ENCODE measurements around the gene ZCCHC10.

Gene ZCCHC10

GRCh38 chr5:132949136-132949535, 77.2 kb downstream of the ZCCHC10 start:
- TF ChIP-seq POLR2A (IDR thresholded peaks at IDR 0.05; ENCODE audit: low read depth, low read length): no peak
- no peak for DNase-seq (ENCODE audit: insufficient read length, low spot score)

GRCh38 chr5:132947671-132948070, 78.7 kb downstream of the ZCCHC10 start:
- DNase-seq (ENCODE audit: insufficient read length, low spot score): no peak
- no peak for FAIRE-seq
- TF ChIP-seq POLR2A (IDR thresholded peaks at IDR 0.05; ENCODE audit: low read depth, low read length): no peak

More at GRCh38 chr5:132949136-132949535, 77.2 kb downstream of the ZCCHC10 start:
- no peak for FAIRE-seq
